ENCODE measurements around the gene LRG1. TPM values are rescaled to one million over a fixed set of nuclear protein-coding genes. Genes with fewer than 3 reads are reported as not detected.
"Not testable (repeated sequence)": the region's sequence is repeated elsewhere in the genome, so short reads cannot be mapped to it uniquely, and the experiment has no call there.

LRG1 gene
- total and polyA plus RNA-seq, 2 donors from 2014 or later, result 2.2 to 26.4 TPM

GRCh38 chr19:4529924-4530522, 9.8 kb downstream of the LRG1 start:
- no peaks in the 10 kb centered on the region for H3K36me3 ChIP-seq (ENCODE audit: control insufficient read depth in 2 of 3, insufficient read depth in 3 of 3, low read length in 3 of 3)
- H3K4me3 ChIP-seq (ENCODE audit: low read length in 3 of 3), result no peak overlapping the region
- H3K9me3 ChIP-seq (ENCODE audit: control insufficient read depth in 2 of 3, insufficient read depth in 1 of 3, low read length in 3 of 3), result no peaks in the 10 kb centered on the region
- DNase-seq (no peak), FAIRE-seq (no peak)
- no peak for TF ChIP-seq CTCF (IDR thresholded peaks at IDR 0.05; ENCODE audit: borderline replicate concordance, extremely low read depth, insufficient read depth)
- H3K9ac ChIP-seq (ENCODE audit: low read length in 3 of 3), result no peak overlapping the region
- H3K4me1 ChIP-seq (ENCODE audit: control insufficient read depth in 2 of 3, insufficient read depth in 2 of 3, low read depth in 1 of 3, low read length in 3 of 3), result no peaks in the 10 kb centered on the region
- intact Hi-C loops (cut with DNase I), result no loop called here
- no peaks in the 10 kb centered on the region for H3K27me3 ChIP-seq (ENCODE audit: control insufficient read depth, insufficient read depth, low read length)
- H3K27ac ChIP-seq (ENCODE audit: low read depth in 2 of 2, low read length in 2 of 2), result no peak overlapping the region

DNA sequence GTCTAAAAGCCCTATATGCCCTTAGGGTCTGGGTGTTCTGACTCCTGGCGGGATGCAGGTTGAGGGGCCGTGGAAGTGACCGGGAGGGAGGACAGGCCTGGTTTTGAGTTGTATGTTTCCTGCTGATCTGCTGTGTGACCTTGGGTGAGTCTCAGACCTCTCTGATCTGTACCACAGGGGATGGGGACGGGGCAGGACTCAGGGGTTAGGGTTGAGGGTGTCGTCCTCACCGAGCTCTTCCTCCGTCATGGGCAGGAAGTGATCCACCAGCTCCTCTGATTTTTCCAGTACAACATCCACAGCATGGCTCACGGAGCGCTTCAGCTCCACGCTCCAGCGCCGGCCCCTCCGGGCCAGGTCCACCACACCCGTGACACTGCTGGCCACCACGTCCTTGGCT, 11.0 kb downstream of the LRG1 start:
- intact Hi-C loops (cut with DNase I), result no loop called here
- Histone ChIP-seq H3K27me3 (ENCODE audit: control insufficient read depth, insufficient read depth, low read length) (no peaks in the 10 kb centered on the region), H3K9ac (ENCODE audit: low read length in 3 of 3) (no peak overlapping the region), H3K9me3 (ENCODE audit: control insufficient read depth in 2 of 3, insufficient read depth in 1 of 3, low read length in 3 of 3) (no peaks in the 10 kb centered on the region), H3K4me3 (ENCODE audit: low read length in 3 of 3) (no peak overlapping the region), H3K4me1 (ENCODE audit: control insufficient read depth in 2 of 3, insufficient read depth in 2 of 3, low read depth in 1 of 3, low read length in 3 of 3) (no peaks in the 10 kb centered on the region), H3K27ac (ENCODE audit: low read depth in 2 of 2, low read length in 2 of 2) (no peak overlapping the region), H3K36me3 (ENCODE audit: control insufficient read depth in 2 of 3, insufficient read depth in 3 of 3, low read length in 3 of 3) (no peaks in the 10 kb centered on the region)
- no peak for TF ChIP-seq CTCF (IDR thresholded peaks at IDR 0.05; ENCODE audit: borderline replicate concordance, extremely low read depth, insufficient read depth)
- FAIRE-seq (no peak), DNase-seq (no peak)

- intact Hi-C loops (cut with DNase I); H3K27ac ChIP-seq (ENCODE audit: low read depth in 2 of 2, low read length in 2 of 2); FAIRE-seq: not testable (repeated sequence)
Measured at GRCh38 chr19:4527377-4527776, 12.5 kb downstream of the LRG1 start.

GRCh38 chr19:4525563-4526002, 14.3 kb downstream of the LRG1 start:
- DNase-seq (no peak), FAIRE-seq (no peak)
- H3K9me3 ChIP-seq (ENCODE audit: control insufficient read depth in 2 of 3, insufficient read depth in 1 of 3, low read length in 3 of 3), result no peaks in the 10 kb centered on the region
- intact Hi-C loops (cut with DNase I), result no loop called here
- H3K4me3 ChIP-seq (ENCODE audit: low read length in 3 of 3), result no peak overlapping the region
- H3K4me1 ChIP-seq (ENCODE audit: control insufficient read depth in 2 of 3, insufficient read depth in 2 of 3, low read depth in 1 of 3, low read length in 3 of 3), result peaks cover 0 to 2% (median 0%) of the 10 kb centered on the region in 3 donors
- H3K9ac ChIP-seq (ENCODE audit: low read length in 3 of 3), result no peak overlapping the region
- no peaks in the 10 kb centered on the region for H3K27me3 ChIP-seq (ENCODE audit: control insufficient read depth, insufficient read depth, low read length)
- no peaks in the 10 kb centered on the region for H3K36me3 ChIP-seq (ENCODE audit: control insufficient read depth in 2 of 3, insufficient read depth in 3 of 3, low read length in 3 of 3)
- TF ChIP-seq CTCF (IDR thresholded peaks at IDR 0.05; ENCODE audit: borderline replicate concordance, extremely low read depth, insufficient read depth), result no peak
- H3K27ac ChIP-seq (ENCODE audit: low read depth in 2 of 2, low read length in 2 of 2), result no peak overlapping the region

More at GRCh38 chr19:4527377-4527776, 12.5 kb downstream of the LRG1 start:
- not testable (repeated sequence) for H3K4me3 ChIP-seq (ENCODE audit: low read length in 3 of 3); H3K9ac ChIP-seq (ENCODE audit: low read length in 3 of 3); H3K36me3 ChIP-seq (ENCODE audit: control insufficient read depth in 2 of 3, insufficient read depth in 3 of 3, low read length in 3 of 3); H3K9me3 ChIP-seq (ENCODE audit: control insufficient read depth in 2 of 3, insufficient read depth in 1 of 3, low read length in 3 of 3); H3K4me1 ChIP-seq (ENCODE audit: control insufficient read depth in 2 of 3, insufficient read depth in 2 of 3, low read depth in 1 of 3, low read length in 3 of 3); H3K27me3 ChIP-seq (ENCODE audit: control insufficient read depth, insufficient read depth, low read length); DNase-seq

All from kidney (tissue), 14 donors.